ENCODE measurements around the gene FAM169A. TPM values are rescaled to one million over a fixed set of nuclear protein-coding genes. Genes with fewer than 3 reads are reported as not detected.
"Not testable (repeated sequence)": the region's sequence is repeated elsewhere in the genome, so short reads cannot be mapped to it uniquely, and the experiment has no call there.

The FAM169A gene, protein sequence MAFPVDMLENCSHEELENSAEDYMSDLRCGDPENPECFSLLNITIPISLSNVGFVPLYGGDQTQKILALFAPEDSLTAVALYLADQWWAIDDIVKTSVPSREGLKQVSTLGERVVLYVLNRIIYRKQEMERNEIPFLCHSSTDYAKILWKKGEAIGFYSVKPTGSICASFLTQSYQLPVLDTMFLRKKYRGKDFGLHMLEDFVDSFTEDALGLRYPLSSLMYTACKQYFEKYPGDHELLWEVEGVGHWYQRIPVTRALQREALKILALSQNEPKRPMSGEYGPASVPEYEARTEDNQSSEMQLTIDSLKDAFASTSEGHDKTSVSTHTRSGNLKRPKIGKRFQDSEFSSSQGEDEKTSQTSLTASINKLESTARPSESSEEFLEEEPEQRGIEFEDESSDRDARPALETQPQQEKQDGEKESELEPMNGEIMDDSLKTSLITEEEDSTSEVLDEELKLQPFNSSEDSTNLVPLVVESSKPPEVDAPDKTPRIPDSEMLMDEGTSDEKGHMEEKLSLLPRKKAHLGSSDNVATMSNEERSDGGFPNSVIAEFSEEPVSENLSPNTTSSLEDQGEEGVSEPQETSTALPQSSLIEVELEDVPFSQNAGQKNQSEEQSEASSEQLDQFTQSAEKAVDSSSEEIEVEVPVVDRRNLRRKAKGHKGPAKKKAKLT
- polyA plus RNA-seq (2012; ENCODE audit: insufficient read depth, insufficient read length) = 4.7 TPM

DNA sequence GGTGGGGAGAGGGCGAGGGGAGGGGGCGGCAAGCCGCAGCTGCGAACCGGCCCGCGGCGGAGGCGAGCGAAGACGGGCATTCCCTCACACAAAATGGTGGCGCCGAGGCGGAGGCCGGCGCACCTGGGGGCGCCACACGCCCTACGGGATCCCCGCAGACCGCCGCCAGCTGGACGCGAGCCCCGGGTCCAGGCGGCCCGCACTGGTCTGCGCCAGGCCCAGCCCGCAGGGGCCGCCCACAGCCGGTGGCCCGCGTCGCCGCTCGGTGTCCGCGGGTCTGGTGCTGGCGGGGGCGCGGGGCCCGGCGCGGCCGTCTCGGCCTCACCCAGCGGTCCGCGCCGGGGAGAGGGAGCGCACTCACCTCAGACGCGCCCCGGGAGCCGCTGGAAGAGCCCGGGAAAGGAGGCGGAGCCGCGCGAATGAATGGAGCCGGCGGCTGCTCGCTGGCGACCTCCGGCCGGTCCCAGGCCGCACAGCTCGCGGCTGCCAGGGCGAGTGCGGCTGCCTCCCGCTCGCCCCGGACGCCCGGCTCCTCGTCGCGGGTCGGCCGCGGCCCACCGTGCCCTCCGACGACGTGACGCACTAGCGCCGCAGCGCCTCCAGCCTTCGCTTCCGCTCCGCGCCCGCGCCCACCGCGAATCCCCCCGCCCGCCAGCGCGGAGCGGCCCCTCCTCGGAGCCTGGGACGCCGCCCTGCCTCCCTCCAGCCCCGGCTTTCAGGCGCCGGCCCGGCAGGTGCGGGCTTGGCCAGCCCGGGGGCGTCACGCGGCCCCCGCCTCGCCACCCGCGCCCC is at the start of gene FAM169A:
Gene FAM169A (minus strand): TSS at position 584 of the 792 bp plus-strand sequence. CDS start 24,711 bp downstream, outside the sequence.
- DNase-seq (ENCODE audit: low read depth, low spot score) = peak; percentile 26
- peak within 1 kb of the TSS; percentile 86 for H3K4me3 ChIP-seq (ENCODE audit: low read length)

DNA sequence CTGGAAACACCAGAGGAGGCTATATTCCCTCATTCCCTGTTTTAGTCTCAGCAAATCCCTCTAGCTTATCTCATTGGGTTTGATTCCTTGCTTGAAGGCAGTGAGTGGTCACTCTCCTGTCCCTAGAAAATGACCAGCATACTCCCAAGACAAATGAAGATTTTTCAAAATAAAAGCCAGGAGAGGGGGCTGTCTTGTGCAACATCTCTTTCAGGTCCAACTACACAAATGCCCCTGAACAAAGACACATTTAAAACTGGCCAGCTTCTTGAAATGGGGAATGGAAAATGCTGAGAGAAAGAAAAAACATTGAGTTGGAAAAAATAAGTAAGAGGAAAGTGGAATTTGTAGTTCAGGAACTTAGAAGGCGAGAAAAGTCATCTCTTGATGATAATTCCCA is 49.3 kb upstream of the FAM169A start:
- DNase-seq (ENCODE audit: low read depth, low spot score) = no peak

DNA sequence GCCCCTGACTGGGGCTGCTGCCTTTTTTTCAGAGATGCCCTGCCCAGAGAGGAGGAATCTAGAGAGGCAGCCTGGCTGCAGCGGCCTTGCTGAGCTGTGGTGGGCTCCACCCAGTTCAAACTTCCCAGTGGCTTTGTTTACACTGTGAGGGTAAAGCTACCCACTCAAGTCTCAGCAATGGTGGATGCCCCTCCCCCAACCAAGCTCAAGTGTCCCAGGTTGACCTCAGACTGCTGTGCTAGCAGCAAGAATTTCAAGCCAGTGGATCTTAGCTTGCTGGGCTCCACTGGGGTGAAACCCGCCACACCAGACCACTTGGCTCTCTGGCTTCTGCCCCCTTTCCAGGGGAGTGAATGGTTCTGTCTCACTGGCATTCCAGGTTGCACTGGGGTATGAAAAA is 45.2 kb upstream of the FAM169A start:
- DNase-seq (ENCODE audit: low read depth, low spot score); H3K4me3 ChIP-seq (ENCODE audit: low read length): not testable (repeated sequence)

More for the DNA sequence above, 49.3 kb upstream of the FAM169A start:
- H3K4me3 ChIP-seq (ENCODE audit: low read length) = no peak overlapping the region

DNA sequence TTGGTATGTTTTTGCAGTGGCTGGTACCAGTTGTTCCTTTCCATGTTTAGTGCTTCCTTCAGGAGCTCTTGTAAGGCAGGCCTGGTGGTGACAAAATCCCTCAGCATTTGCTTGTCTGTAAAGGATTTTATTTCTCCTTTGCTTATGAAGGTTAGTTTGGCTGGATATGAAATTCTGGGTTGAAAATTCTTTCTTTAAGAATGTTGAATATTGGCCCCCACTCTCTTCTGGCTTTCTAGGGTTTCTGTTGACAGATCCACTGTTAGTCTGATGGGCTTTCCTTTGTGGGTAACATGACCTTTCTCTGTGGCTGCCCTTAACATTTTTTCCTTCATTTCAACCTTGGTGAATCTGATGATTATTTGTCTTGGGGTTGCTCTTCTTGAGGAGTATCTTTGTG is 43.7 kb upstream of the FAM169A start:
- not testable (repeated sequence) for H3K4me3 ChIP-seq (ENCODE audit: low read length); DNase-seq (ENCODE audit: low read depth, low spot score)

DNA sequence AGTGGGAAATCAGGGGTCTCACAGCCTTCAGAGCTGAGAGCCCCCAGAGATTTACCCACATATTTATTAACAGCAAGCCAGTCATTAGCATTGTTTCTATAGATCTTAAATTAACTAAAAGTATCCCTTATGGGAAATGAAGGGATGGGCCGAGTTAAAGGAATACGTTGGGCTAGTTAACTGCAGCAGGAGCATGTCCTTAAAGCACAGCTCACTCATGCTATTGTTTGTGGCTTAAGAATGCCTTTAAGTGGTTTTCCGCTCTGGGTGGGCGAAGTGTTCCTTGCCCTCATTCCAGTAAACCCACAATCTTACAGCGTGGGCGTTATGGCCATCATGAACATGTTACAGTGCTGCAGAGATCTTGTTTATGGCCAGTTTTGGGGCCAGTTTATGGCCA is 42.0 kb upstream of the FAM169A start:
- not testable (repeated sequence) for H3K4me3 ChIP-seq (ENCODE audit: low read length); DNase-seq (ENCODE audit: low read depth, low spot score)

DNA sequence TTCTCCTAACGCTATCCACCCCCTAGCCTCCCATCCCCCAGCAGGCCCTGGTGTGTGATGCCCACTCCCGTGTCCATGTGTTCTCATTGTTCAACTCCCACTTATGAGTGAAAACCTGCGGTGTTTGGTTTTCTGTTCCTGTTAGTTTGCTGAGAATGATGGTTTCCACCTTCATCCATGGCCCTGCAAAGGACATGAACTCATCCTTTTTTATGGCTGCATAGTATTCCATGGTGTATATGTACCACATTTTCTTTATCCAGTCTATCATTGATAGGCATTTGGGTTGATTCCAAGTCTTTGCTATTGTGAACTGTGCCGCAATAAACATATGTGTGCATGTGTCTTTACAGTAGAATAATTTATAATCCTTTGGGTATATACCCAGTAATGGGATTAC is 38.5 kb upstream of the FAM169A start:
- DNase-seq (ENCODE audit: low read depth, low spot score); H3K4me3 ChIP-seq (ENCODE audit: low read length): not testable (repeated sequence)

DNA sequence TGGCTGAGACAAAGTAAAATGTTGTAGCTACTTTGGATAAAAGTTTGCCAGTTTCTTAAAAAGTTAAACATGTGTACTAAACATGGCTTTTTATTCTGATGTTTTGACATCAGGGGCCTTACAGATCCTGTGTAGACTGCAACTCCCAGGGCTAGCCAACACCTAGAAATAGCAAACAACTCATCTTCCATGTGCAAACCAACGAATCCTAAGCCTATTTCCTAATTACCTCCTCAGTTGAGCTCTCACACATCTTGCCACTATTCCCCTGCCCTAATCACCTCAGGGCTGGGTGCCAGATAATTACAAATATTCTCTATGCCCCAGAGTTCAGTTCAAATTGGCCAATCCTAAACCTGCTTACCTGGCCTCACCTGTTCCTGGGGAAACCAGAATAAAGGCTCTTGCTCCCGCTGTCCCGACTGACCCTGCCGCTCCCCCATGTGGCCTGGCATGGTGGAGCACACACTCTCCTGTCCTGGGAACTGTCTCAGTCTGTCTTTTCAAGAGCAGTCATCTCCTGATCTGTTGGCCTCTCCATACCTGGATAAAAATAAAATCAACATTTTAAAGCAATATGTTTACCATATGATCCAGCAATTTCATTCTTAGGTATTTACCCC is 37.1 kb upstream of the FAM169A start:
- H3K4me3 ChIP-seq (ENCODE audit: low read length) = no peak overlapping the region
- no peak for DNase-seq (ENCODE audit: low read depth, low spot score)

DNA sequence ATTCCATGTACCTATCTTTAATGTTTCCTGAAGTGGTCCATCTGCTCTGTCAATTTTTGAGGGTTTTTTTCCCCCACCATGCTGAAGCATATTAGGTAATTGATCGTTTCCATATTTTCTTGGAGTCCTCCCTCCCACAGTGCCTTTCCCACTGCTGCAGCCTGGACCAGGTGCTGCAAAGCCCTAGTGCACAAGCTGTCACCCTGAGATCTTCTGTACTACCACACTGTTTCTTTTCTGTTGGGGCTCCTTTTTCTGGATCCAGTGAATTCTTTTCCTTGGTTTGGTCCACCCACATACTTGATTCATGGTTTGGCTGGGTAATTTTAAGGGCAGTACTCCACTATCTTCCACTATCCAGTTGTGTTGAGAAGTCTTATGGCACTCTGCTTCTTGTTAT is 30.9 kb upstream of the FAM169A start:
- H3K4me3 ChIP-seq (ENCODE audit: low read length) = no peak overlapping the region
- no peak for DNase-seq (ENCODE audit: low read depth, low spot score)

DNA sequence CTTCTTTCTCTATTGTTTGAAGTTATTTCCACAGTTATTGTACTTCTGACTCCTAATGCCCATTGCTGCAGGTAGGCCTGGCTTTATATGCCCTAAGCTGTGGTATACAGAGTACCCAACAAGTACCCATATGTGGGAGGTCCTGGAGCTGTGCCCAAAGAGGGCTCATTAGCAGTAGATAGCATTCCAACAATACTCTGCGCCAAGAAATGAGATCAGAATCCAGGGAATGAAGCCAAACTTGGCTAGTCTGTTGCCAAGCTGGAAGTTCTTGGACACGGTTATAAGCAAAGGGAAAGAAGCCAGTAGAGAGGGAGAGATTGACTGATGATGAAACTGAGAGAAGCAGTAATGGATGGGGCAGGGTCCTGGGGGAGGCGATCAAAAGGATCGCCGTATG is 29.7 kb upstream of the FAM169A start:
- H3K4me3 ChIP-seq (ENCODE audit: low read length) = no peak overlapping the region
- DNase-seq (ENCODE audit: low read depth, low spot score) = no peak

DNA sequence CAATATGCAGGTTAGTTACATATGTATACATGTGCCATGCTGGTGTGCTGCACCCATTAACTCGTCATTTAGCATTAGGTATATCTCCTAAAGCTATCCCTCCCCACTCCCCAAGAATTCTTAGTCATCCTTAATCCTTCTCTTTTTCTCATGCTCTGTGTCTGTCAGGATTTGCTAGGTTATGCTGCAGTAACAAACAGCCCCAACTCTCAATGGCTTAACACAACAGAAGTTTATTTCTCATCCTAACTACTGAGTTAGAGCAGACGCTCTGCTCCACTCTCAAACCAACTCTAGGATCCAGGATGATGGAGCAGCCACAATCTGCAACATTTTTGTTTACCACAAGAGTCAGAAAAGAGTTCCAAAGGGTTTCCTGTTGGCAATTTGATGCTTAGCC is 28.2 kb upstream of the FAM169A start:
- DNase-seq (ENCODE audit: low read depth, low spot score) = no peak
- H3K4me3 ChIP-seq (ENCODE audit: low read length) = no peak overlapping the region

DNA sequence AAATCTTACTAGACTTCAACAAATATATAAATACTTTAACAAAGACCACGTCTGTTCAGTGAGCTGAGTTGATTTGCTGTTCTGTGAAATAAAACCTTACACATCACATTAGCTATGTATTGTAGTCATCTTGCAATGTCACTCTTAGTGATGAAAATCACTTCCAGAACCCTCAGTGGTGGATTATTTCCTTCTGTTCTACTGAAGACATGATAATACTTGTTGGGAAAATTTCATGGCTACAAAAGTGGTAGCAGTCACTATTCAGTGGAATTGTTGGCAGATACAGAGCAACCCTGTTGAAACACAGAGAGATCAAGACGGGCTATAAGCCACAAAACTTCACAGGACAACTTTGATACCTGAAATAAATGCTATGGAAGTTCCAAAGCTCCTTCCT is 26.7 kb upstream of the FAM169A start:
- no peak overlapping the region for H3K4me3 ChIP-seq (ENCODE audit: low read length)
- no peak for DNase-seq (ENCODE audit: low read depth, low spot score)

DNA sequence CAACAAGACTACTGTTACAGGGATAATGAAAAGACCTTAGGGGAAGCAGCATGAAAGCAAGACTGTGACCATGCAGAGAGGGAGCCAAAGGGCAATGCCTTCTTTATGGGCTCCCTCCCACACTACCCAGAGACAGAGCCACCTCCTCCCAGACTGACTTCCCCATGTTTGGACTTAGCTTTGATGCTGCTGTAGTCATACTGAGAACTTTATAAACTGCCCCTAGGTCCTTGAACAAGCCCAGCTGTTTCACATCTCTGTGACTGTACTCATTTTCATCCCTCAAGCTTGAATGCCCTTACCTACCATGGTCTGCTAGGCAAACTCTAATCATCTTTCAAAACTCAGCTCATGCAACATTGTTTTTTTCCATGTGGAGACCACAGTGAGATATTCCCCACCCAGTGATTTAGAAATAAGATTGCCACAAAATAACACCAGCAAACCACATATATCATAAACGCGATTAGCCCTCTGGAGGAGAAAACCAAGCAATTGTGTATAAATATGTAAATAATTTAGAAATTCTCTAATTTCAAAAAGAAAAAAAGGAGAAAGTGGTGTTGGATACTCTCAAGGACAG is 23.4 kb upstream of the FAM169A start:
- DNase-seq (ENCODE audit: low read depth, low spot score) = no peak
- no peak overlapping the region for H3K4me3 ChIP-seq (ENCODE audit: low read length)

DNA sequence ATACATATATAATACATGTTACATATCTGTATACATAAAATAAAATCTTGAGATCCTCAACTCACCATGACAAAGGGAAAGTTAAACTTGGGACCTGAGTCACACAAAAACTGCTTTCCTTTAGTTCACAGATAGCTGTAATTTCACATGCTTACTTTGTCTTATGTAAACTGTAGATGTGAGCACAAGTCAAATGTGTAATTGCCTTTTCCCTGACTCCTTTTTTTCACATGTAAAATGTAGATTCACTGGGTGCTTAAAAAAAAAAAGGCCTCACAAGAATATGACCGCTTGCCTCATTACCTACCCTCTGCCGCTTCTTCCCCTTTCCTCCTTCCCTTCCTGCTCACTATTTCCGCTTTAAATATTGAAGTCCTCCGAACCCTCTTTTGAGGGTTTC is 21.9 kb upstream of the FAM169A start:
- DNase-seq (ENCODE audit: low read depth, low spot score) = no peak

DNA sequence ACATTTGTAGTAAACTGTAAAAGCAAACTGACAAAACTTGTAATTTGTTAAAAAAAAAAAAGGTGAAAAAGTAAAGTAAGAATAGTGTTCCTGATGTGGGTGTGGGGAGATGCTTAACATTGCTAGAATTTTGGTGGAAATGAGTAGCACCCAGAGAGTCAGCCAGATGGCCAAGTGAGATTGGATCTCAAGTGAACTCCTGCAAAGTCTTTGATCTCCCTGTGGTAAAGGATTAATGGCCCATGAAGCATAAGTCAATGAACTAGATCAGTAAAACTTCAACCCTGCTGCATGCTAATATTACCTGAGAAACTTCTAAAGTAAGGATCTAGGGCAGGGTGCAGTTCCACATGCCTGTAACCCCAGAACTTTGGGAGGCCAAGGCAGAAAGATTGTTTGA is 19.0 kb upstream of the FAM169A start:
- no peak for DNase-seq (ENCODE audit: low read depth, low spot score)
- no peak overlapping the region for H3K4me3 ChIP-seq (ENCODE audit: low read length)

More for the DNA sequence above, 21.9 kb upstream of the FAM169A start:
- no peak overlapping the region for H3K4me3 ChIP-seq (ENCODE audit: low read length)

DNA sequence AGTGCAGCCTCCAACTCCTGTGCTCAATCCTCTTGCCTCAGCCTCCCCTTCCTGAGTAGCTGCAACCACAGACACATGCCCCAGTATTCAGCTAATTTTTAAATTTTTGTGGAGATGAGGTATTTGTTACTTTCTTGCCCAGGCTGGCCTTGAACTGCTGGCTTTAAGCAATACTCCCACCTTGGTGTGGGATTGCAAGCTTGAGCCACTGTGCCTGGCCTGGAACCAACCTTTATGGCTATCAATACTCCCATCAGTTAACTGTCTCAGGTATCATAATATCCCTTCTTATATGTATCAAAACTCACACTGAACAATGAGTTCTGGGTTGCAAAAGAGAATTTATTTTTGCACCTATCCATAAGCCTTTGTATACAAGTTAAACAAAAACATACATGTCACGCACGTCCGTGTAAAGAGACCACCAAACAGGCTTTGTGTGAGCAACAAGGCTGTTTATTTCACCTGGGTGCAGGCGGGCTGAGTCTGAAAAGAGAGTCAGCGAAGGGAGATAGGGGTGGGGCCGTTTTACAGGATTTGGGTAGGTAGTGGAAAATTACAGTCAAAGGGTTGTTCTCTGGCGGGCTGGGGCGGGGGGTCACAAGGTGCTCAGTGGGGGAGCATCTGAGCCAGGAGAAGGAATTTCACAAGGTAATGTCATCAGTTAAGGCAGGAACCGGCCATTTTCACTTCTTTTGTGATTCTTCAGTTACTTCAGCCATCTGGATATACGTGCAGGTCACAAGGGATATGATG is 16.4 kb upstream of the FAM169A start:
- not testable (repeated sequence) for H3K4me3 ChIP-seq (ENCODE audit: low read length)

DNA sequence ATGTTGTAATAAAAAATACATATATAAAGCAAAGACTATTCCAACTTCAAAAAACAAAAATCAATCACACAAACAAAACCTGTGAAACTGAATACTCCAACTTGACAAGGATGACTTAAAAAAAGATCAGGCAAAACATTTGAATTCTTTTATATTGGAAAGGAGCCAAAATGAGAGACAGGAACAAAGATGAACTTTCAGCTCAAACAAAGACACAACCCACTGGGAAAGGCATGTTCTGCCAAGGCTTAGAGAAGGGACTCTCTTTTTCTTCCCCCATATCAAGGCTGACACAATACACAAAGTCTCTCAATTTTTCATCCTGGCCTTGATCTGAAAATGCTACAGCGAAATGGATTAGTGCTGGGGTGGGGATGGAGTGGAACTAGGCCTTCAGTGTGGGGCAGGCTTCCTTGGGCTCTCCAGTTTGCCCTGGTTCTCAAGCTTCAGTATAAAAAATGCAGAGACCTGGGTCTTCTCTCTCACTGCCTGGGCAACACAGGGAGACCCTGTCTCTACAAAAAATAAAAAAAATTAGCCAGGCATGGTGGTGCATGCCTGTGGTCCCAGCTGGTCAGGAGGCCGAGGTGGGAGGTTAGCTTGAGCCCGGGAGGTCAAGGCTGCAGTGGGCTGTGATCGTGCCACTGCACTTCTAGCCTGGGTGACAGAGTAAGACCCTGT is 11.6 kb upstream of the FAM169A start:
- no peak overlapping the region for H3K4me3 ChIP-seq (ENCODE audit: low read length)
- no peak for DNase-seq (ENCODE audit: low read depth, low spot score)

More for the DNA sequence above, 16.4 kb upstream of the FAM169A start:
- not testable (repeated sequence) for DNase-seq (ENCODE audit: low read depth, low spot score)

DNA sequence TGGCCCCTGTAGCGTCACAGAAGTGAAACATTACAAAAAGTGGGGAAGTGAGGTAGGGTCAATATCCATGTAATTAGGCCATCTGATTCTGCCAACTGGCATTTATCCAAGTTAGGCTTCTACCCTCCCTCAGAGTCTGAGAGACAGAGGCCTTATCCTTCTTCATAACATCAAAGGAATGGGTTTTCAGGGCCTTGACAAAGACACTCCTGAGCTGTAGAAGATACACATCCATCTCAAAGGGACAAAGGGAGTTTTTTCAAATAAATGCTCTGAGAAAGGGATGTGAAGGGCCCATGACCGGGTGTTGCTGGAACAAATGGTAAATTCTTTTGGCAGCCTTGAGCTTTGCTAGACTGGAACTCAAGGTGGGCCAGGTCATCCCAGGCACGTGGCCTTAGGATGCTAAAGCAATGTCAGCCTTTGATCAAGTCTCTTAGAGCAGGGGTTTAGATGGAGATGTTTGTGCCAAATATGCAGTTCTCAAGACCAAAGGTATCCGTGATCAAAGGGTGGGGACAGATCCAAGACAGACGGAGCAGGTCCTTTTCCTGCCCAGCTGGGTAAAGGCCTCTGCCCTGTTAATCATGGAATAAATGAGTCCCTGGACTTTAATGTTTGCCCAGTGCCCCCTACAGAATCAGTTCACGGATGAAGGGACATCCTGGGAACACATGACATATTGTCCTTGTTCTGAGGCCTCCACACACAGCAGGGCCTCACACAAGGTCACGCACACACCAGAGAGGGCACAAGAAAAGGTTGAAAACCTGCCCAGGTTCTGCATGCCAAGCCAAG is 10.0 kb upstream of the FAM169A start:
- no peak overlapping the region for H3K4me3 ChIP-seq (ENCODE audit: low read length)
- DNase-seq (ENCODE audit: low read depth, low spot score) = no peak
